Neuronal stem cell (in vitro differentiated cells): Measurements from ENCODE around the gene MIB1.
A peak's percentile ranks its signal among the peaks of the same experiment; 100 is the strongest.

Experiments used
- DNase-seq: peaks from one replicate; pipeline ENCODE4 v3.0.0-alpha.2; 2013; ENCODE audit warnings: low spot score
- H2AFZ ChIP-seq: one replicate; pipeline ENCODE4 v1.6.1; 2013; ENCODE audit warnings: mild to moderate bottlenecking, low read length, inconsistent platforms
- H2AK5ac ChIP-seq: 2 replicates; pipeline ENCODE4 v1.6.1; 2013; ENCODE audit warnings: low read depth, mild to moderate bottlenecking, inconsistent platforms, low read length, moderate library complexity, mixed read lengths
- H2BK120ac ChIP-seq: 2 replicates; pipeline ENCODE4 v1.6.1; 2013; ENCODE audit warnings: low read depth, mild to moderate bottlenecking, inconsistent platforms, low read length, moderate library complexity, mixed read lengths
- H2BK12ac ChIP-seq: one replicate; pipeline ENCODE4 v1.6.1; 2013; ENCODE audit warnings: low read length, inconsistent platforms
- H2BK15ac ChIP-seq: 2 replicates; pipeline ENCODE4 v1.6.1; 2013; ENCODE audit warnings: mild to moderate bottlenecking, low read length, inconsistent platforms, mixed read lengths
- H2BK5ac ChIP-seq: one replicate; pipeline ENCODE4 v1.6.1; 2013; ENCODE audit warnings: inconsistent platforms, mild to moderate bottlenecking, low read length, moderate library complexity
- H3K14ac ChIP-seq: one replicate; pipeline ENCODE4 v1.6.1; 2013; ENCODE audit warnings: low read length, inconsistent platforms
- H3K18ac ChIP-seq: 2 replicates; pipeline ENCODE4 v1.6.1; 2013; ENCODE audit warnings: low read length, inconsistent platforms
- H3K23ac ChIP-seq: 2 replicates; pipeline ENCODE4 v1.6.1; 2013; ENCODE audit warnings: low read depth, mild to moderate bottlenecking, mixed read lengths, low read length, inconsistent platforms; ENCODE audit not compliant: poor library complexity
- H3K27ac ChIP-seq: replicated peaks from 3 replicates; pipeline ENCODE4 v1.5.1; 2013; ENCODE audit warnings: low read length, inconsistent platforms
- H3K27me3 ChIP-seq, 3 experiments: 2 replicates each; pipeline ENCODE4 v1.6.1; 2013; ENCODE audit warnings: low read length in 3 of 3, mild to moderate bottlenecking in 2 of 3, inconsistent platforms in 1 of 3, low read depth in 1 of 3, mixed read lengths in 1 of 3, moderate library complexity in 1 of 3; ENCODE audit not compliant: control insufficient read depth in 3 of 3, insufficient read depth in 3 of 3
- H3K36me3 ChIP-seq, 2 donors: replicated peaks in 1 of 2; 2 replicates each; pipeline ENCODE4 v1.6.1; 2013; ENCODE audit warnings: low read length in 2 of 2; ENCODE audit not compliant: control insufficient read depth in 2 of 2, insufficient read depth in 2 of 2
- H3K4ac ChIP-seq: 2 replicates; pipeline ENCODE4 v1.6.1; 2013; ENCODE audit warnings: inconsistent platforms, mild to moderate bottlenecking, low read length, moderate library complexity
- H3K4me1 ChIP-seq, 2 donors: 1 replicate in 1 of 2; 2 replicates in 1 of 2; pipeline ENCODE4 v1.6.1; 2013; ENCODE audit warnings: low read length in 2 of 2, low read depth in 1 of 2; ENCODE audit not compliant: control insufficient read depth in 2 of 2, insufficient read depth in 1 of 2
- H3K4me2 ChIP-seq: one replicate; pipeline ENCODE4 v1.6.1; 2013; ENCODE audit warnings: mild to moderate bottlenecking, low read length, inconsistent platforms; ENCODE audit not compliant: insufficient read depth, poor library complexity, severe bottlenecking
- H3K4me3 ChIP-seq, 2 donors: 2 replicates each; pipeline ENCODE4 v1.5.1; 2013; ENCODE audit warnings: low read length in 2 of 2, mild to moderate bottlenecking in 2 of 2, inconsistent platforms in 1 of 2, moderate library complexity in 1 of 2
- H3K79me1 ChIP-seq: one replicate; pipeline ENCODE4 v1.6.1; 2013; ENCODE audit warnings: low read depth, mild to moderate bottlenecking, inconsistent platforms, low read length, moderate library complexity
- H3K9ac ChIP-seq: one replicate; pipeline ENCODE4 v1.6.1; 2013; ENCODE audit warnings: mild to moderate bottlenecking, low read depth, low read length, inconsistent platforms; ENCODE audit not compliant: poor library complexity
- H3K9me3 ChIP-seq, 2 donors: replicated peaks in 1 of 2; 2 replicates each; pipeline versions ENCODE3 to v1.6.1; 2013; ENCODE audit warnings: low read length in 2 of 2, mild to moderate bottlenecking in 2 of 2, inconsistent platforms in 1 of 2, low read depth in 1 of 2, mixed read lengths in 1 of 2, moderate library complexity in 1 of 2; ENCODE audit not compliant: control insufficient read depth in 2 of 2, insufficient read depth in 1 of 2
- H4K8ac ChIP-seq: one replicate; pipeline ENCODE4 v1.6.1; 2013; ENCODE audit warnings: low read depth, mild to moderate bottlenecking, inconsistent platforms, low read length, moderate library complexity
- H4K91ac ChIP-seq: one replicate; pipeline ENCODE4 v1.6.1; 2013; ENCODE audit warnings: low read length, low read depth, mild to moderate bottlenecking, inconsistent platforms; ENCODE audit not compliant: poor library complexity
- WGBS, 2 donors: extraction: QIAGEN DNeasy Blood & Tissue Kit; methylation state at CpG; one replicate each; pipeline ENCODE4 v1.1.7; 2013; ENCODE audit warnings: missing lambda C conversion rate in 2 of 2, mixed read lengths in 1 of 2; ENCODE audit not compliant: insufficient read length in 2 of 2, insufficient replicate concordance in 1 of 2; ENCODE audit errors: extremely low coverage in 2 of 2; 5-methylcytosine and 5-hydroxymethylcytosine counted together

Gene MIB1

DNA sequence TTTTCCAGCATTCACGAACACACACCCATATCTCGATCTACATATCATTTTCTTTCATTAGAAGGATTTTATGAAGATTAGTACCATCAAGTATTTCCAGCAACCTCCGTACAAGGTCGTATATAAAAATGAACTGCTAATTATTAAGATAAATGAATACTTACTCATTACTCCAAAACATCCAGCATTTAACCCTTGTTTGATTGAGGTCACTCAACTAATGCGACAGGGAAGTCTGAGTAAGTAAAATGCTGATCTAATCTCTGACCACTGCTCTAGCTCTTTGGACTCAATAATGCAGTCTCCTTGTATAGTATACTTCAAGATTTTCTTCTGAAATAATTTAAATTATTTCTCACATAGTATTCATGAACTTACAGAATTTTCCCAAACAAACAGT, 38.0 kb upstream of the MIB1 start:
- Histone ChIP-seq H3K79me1 (no peaks in the 10 kb centered on the region), H4K91ac (no peak overlapping the region), H3K27me3 (peaks cover 0 to 9% (median 3%) of the 10 kb centered on the region in 3 experiments), H2AFZ (no peak overlapping the region), H4K8ac (no peak overlapping the region), H3K18ac (no peak overlapping the region), H3K4me1 (peaks cover 2 to 5% of the 10 kb centered on the region in 2 donors), H3K4me2 (no peak overlapping the region), H3K14ac (no peak overlapping the region), H3K9me3 (peaks cover 0 to 7% of the 10 kb centered on the region in 2 donors), H3K9ac (no peak overlapping the region), H2BK120ac (no peak overlapping the region), H3K23ac (no peak overlapping the region), H3K4me3 (no peak overlapping the region), H2AK5ac (no peak overlapping the region), H2BK5ac (no peak overlapping the region), H2BK12ac (no peak overlapping the region), H3K4ac (no peak overlapping the region), H3K27ac (no peak overlapping the region), H2BK15ac (no peak overlapping the region), H3K36me3 (peaks cover 0 to 42% of the 10 kb centered on the region in 2 donors)
- no peak for DNase-seq
- 100% methylated on average over 2 of the region's 5 CpGs; no CpG with 5 or more reads in 1 of the 2 donors for WGBS, 2 donors

DNA sequence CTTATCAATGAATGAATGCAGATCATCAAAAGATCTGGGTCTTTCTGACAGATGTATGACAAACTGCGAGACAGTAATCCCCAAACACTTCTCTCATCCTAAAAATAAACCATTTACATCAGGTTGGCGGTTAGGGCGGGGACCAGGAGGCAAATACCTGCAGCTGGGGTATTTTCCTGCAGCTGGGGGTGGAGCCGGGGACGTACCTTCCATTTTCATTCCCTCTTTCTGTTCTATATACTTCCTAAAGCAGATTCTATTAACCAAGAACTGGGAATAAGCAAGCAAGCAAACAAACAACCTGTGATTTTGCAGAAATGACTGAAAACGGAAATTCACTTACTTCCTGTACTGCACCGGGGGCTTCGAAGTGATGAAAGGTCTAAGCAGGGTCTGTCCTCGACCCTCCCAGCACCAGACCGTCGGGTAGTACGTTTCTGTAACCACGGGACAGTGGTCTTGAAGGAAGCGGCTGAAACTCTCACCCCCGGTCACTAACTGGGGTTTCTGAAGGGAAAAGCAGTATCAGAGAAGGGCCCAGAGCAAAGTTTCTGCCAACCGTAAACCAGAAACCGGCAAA, 37.3 kb upstream of the MIB1 start:
- no peaks in the 10 kb centered on the region for H3K79me1 ChIP-seq
- no peak overlapping the region for H4K8ac ChIP-seq
- peak overlapping the region; percentile 21 for H3K9ac ChIP-seq
- H2BK15ac ChIP-seq, result peak overlapping the region; percentile 81
- peak overlapping the region; percentile 83 to 90 for H3K4me3 ChIP-seq
- H3K14ac ChIP-seq, result no peak overlapping the region
- H2BK120ac ChIP-seq, result peak overlapping the region; percentile 31
- H2BK12ac ChIP-seq, result no peak overlapping the region
- no peak overlapping the region for H2BK5ac ChIP-seq
- H3K36me3 ChIP-seq, result peaks cover 0 to 37% of the 10 kb centered on the region in 2 donors
- no peak overlapping the region for H2AK5ac ChIP-seq
- peaks cover 0 to 7% of the 10 kb centered on the region in 2 donors for H3K9me3 ChIP-seq
- H2AFZ ChIP-seq, result peak overlapping the region; percentile 100
- no peak overlapping the region for H4K91ac ChIP-seq
- H3K18ac ChIP-seq, result peak overlapping the region; percentile 80
- H3K27ac ChIP-seq, result no peak overlapping the region
- H3K23ac ChIP-seq, result no peak overlapping the region
- peaks cover 2 to 5% of the 10 kb centered on the region in 2 donors for H3K4me1 ChIP-seq
- WGBS, 2 donors, result no CpG with 5 or more reads among the region's 17 CpGs
- DNase-seq, result peak; percentile 14
- peak overlapping the region; percentile 91 for H3K4me2 ChIP-seq
- peaks cover 0 to 9% (median 3%) of the 10 kb centered on the region in 3 experiments for H3K27me3 ChIP-seq
- no peak overlapping the region for H3K4ac ChIP-seq

DNA sequence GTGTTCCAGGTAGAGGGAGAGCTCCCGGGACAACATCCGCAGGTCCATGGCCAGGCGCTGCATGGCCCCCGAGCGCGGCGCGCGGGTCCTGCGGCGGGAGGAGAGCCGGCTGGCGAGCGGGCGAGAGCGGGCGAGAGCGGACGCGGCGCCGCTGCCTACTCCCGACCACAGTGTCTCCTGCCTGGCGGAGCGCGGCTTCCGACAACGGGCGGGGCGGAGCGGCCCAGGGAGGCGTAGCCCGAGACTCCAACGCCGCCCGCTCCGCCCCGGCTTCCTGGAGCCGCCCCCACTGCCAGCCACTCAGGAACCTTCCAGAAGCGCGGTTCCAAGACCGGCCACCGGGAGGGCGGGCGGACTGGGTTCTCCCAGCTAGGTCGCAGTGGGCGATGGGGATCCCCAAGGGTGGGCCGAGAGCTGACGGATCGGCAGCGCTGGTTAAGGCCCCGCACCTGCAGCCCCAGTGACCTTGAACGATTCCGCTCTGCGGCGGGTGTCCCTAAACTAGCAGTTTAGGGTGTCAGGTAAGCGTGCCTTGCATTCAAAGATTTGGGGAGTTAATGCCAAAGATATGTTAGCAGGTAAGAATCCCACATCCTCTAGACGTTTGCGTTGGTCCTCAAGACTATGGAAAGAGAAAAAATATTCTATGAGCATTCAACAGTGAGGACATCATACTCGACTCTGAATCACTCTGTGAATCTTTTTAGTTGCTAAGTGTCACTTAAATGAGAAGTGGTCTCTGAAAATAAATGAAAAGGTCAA, 35.8 kb upstream of the MIB1 start, which contains the start of gene ABHD3:
TSS of gene ABHD3 (minus strand) at position 172 of the 762 bp plus-strand sequence. CDS start at position 63, 109 bp downstream.
- H3K27me3 ChIP-seq, result peaks cover 0 to 9% (median 3%) of the 10 kb centered on the region in 3 experiments
- peak within 1 kb of the TSS; percentile 90 for H3K9ac ChIP-seq
- peak within 1 kb of the TSS; percentile 39 for H2BK5ac ChIP-seq
- H4K8ac ChIP-seq, result peak within 1 kb of the TSS; percentile 82
- no peak within 1 kb of the TSS for H4K91ac ChIP-seq
- WGBS, 2 donors, result no CpG with 5 or more reads among the region's 60 CpGs
- peak within 1 kb of the TSS; percentile 97 for H3K23ac ChIP-seq
- H2AFZ ChIP-seq, result peak within 1 kb of the TSS; percentile 100
- peak within 1 kb of the TSS; percentile 71 for H3K14ac ChIP-seq
- H3K4ac ChIP-seq, result no peak within 1 kb of the TSS
- H2BK120ac ChIP-seq, result peak within 1 kb of the TSS; percentile 31
- peak within 1 kb of the TSS; percentile 83 to 90 for H3K4me3 ChIP-seq
- H3K36me3 ChIP-seq, result peaks cover 0 to 24% of the 10 kb centered on the region in 2 donors
- H3K4me1 ChIP-seq, result peaks cover 2 to 5% of the 10 kb centered on the region in 2 donors
- peak within 1 kb of the TSS; percentile 75 for H3K27ac ChIP-seq
- DNase-seq, result peak; percentile 83
- H3K79me1 ChIP-seq, result no peaks in the 10 kb centered on the region
- no peak within 1 kb of the TSS for H2BK12ac ChIP-seq
- H3K9me3 ChIP-seq, result peaks cover 0 to 7% of the 10 kb centered on the region in 2 donors
- peak within 1 kb of the TSS; percentile 81 for H2BK15ac ChIP-seq
- H2AK5ac ChIP-seq, result peak within 1 kb of the TSS; percentile 70
- H3K18ac ChIP-seq, result peak within 1 kb of the TSS; percentile 94
- H3K4me2 ChIP-seq, result peak within 1 kb of the TSS; percentile 91

DNA sequence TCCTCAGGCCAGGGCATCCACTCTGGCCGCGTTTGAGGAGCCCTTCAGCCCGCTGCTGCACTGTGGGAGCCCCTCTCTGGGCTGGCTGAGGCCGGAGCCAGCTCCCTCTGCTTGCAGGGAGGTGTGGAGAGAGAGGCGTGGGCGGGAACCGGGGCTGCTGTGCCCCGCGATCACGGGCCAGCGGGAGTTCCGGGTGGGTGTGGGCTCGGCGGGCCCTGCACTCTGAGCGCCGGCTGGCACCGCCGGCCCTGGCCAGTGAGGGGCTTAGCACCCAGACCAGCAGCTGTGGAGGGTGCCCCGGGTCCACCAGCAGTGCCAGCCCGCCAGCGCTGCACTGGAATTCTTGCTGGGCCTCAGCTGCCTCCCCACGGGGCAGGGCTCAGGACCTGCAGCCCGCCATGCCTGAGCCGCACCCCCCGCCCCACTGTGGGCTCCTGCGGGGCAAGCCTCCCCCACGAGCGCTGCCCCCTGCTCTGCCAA, 34.2 kb upstream of the MIB1 start:
- no peak overlapping the region for H2BK12ac ChIP-seq
- no peak overlapping the region for H3K23ac ChIP-seq
- no peak overlapping the region for H4K8ac ChIP-seq
- no peak overlapping the region for H3K4me3 ChIP-seq
- H2BK120ac ChIP-seq, result no peak overlapping the region
- peaks cover 0 to 9% (median 3%) of the 10 kb centered on the region in 3 experiments for H3K27me3 ChIP-seq
- no peak overlapping the region for H3K18ac ChIP-seq
- no peak overlapping the region for H3K27ac ChIP-seq
- H3K9ac ChIP-seq, result no peak overlapping the region
- no CpG with 5 or more reads among the region's 28 CpGs for WGBS, 2 donors
- DNase-seq, result no peak
- no peak overlapping the region for H2BK15ac ChIP-seq
- H3K79me1 ChIP-seq, result no peaks in the 10 kb centered on the region
- H3K4me2 ChIP-seq, result no peak overlapping the region
- H2BK5ac ChIP-seq, result no peak overlapping the region
- no peak overlapping the region for H3K4ac ChIP-seq
- peaks cover 0 to 7% of the 10 kb centered on the region in 2 donors for H3K9me3 ChIP-seq
- no peak overlapping the region for H4K91ac ChIP-seq
- H2AK5ac ChIP-seq, result no peak overlapping the region
- no peak overlapping the region for H3K14ac ChIP-seq
- peaks cover 0 to 13% of the 10 kb centered on the region in 2 donors for H3K36me3 ChIP-seq
- peaks cover 2 to 5% of the 10 kb centered on the region in 2 donors for H3K4me1 ChIP-seq
- no peak overlapping the region for H2AFZ ChIP-seq
